ENCODE results near the gene MYL4. TPM values are rescaled to one million over a fixed set of nuclear protein-coding genes. Genes with fewer than 3 reads are reported as not detected.

The MYL4 gene
- total RNA-seq, 1 donor from 2014 or later: not detected

DNA sequence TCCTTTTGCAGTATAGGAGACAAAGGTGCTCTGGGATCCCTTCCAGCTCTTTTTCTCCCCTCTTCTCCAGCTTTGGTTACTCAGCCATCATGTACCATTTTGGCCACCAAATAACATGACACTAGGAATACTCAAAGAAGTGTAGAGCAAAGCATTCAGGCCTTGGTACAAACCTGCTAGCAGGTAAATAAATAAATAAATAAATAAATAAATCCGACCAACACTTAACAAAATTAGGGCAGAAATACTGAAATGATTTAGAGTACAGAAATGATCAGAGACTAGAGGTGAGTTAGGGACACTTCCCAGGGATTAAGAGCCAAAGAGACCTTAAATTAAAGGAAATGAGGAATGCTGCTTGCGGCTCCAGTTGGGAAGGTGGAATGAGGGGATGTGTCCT is 26.8 kb downstream of the MYL4 start:
- Histone ChIP-seq H3K4me3 (no peak overlapping the region), H3K27me3 (no peaks in the 10 kb centered on the region), H3K4me1 (peaks cover 15% of the 10 kb centered on the region), H3K9me3 (no peaks in the 10 kb centered on the region), H3K36me3 (no peaks in the 10 kb centered on the region), H3K27ac (no peak overlapping the region)
- TF ChIP-seq POLR2A (IDR thresholded peaks at IDR 0.05): no peak
- TF ChIP-seq CTCF (IDR thresholded peaks at IDR 0.05): no peak
- no peak for TF ChIP-seq POLR2AphosphoS5 (IDR thresholded peaks at IDR 0.05; ENCODE audit: insufficient read depth in 1 of 2, low read depth in 1 of 2)
- DNase-seq (ENCODE audit: extremely low spot score in 2 of 2): no peak
- intact Hi-C loops (cut with DNase I): no loop called here

- DNase-seq (ENCODE audit: extremely low spot score in 2 of 2): no peak
- Histone ChIP-seq H3K27ac (no peak overlapping the region), H3K4me3 (no peak overlapping the region), H3K36me3 (no peaks in the 10 kb centered on the region), H3K9me3 (no peaks in the 10 kb centered on the region), H3K27me3 (no peaks in the 10 kb centered on the region), H3K4me1 (peaks cover 17% of the 10 kb centered on the region)
- intact Hi-C loops (cut with DNase I): no loop called here
- TF ChIP-seq POLR2A (IDR thresholded peaks at IDR 0.05): no peak
- no peak for TF ChIP-seq POLR2AphosphoS5 (IDR thresholded peaks at IDR 0.05; ENCODE audit: insufficient read depth in 1 of 2, low read depth in 1 of 2)
- TF ChIP-seq CTCF (IDR thresholded peaks at IDR 0.05): no peak
Measured at GRCh38 chr17:47237841-47238240, 28.7 kb downstream of the MYL4 start.

DNA sequence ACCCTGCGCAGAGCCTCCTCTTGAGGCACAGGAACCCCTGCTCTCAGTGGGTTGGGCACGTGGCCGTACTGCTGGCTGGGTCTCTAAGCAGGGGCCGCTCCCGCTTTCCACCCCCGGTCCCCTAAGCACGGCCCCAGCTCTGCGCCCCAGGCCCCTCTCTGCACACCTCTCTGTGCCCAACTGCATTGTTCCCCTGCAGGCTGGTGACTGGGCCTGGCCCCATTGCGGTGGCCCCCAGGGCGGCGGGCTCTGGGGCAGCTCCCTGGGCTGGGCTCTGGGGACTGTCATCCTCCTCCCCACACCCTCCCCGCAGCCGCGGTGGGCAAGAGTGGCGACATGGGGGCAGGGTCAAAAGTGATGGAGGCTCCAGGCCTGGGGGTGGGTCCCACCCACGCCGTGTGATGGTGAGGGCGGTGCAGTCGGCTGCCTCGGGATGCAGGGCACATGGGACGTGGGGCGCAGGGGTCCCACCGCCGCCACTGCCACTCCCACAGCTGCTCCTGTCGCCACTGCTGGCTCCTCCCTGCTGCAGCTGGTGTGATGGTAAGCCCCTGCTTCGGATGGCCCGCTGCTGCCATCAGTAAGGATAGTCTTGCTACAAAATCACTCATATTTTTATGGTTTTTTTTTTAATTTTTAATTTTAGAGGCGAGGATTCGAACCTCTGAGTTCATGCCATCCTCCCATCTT is 29.3 kb downstream of the MYL4 start:
- no peaks in the 10 kb centered on the region for H3K27me3 ChIP-seq
- DNase-seq (ENCODE audit: extremely low spot score in 2 of 2): no peak
- H3K9me3 ChIP-seq: no peaks in the 10 kb centered on the region
- no peak for TF ChIP-seq CTCF (IDR thresholded peaks at IDR 0.05)
- no peak for TF ChIP-seq POLR2AphosphoS5 (IDR thresholded peaks at IDR 0.05; ENCODE audit: insufficient read depth in 1 of 2, low read depth in 1 of 2)
- no peak for TF ChIP-seq POLR2A (IDR thresholded peaks at IDR 0.05)
- H3K36me3 ChIP-seq: no peaks in the 10 kb centered on the region
- H3K27ac ChIP-seq: no peak overlapping the region
- no peak overlapping the region for H3K4me3 ChIP-seq
- intact Hi-C loops (cut with DNase I): no loop called here
- peaks cover 17% of the 10 kb centered on the region for H3K4me1 ChIP-seq

- no peak for DNase-seq (ENCODE audit: extremely low spot score in 2 of 2)
- no peak overlapping the region for H3K4me3 ChIP-seq
- TF ChIP-seq POLR2AphosphoS5 (IDR thresholded peaks at IDR 0.05; ENCODE audit: insufficient read depth in 1 of 2, low read depth in 1 of 2) (no peak), CTCF (IDR thresholded peaks at IDR 0.05) (no peak), POLR2A (IDR thresholded peaks at IDR 0.05) (no peak)
- H3K9me3 ChIP-seq: no peaks in the 10 kb centered on the region
- H3K27me3 ChIP-seq: no peaks in the 10 kb centered on the region
- peaks cover 17% of the 10 kb centered on the region for H3K4me1 ChIP-seq
- no peaks in the 10 kb centered on the region for H3K36me3 ChIP-seq
- H3K27ac ChIP-seq: peak overlapping the region; percentile 22
- intact Hi-C loops (cut with DNase I): no loop called here
Measured at GRCh38 chr17:47239619-47239966, 30.4 kb downstream of the MYL4 start.

GRCh38 chr17:47239967-47240651 is 31.0 kb downstream of the MYL4 start:
- H3K4me3 ChIP-seq: no peak overlapping the region
- no peak for DNase-seq (ENCODE audit: extremely low spot score in 2 of 2)
- peak overlapping the region; percentile 22 for H3K27ac ChIP-seq
- peaks cover 18% of the 10 kb centered on the region for H3K4me1 ChIP-seq
- intact Hi-C loops (cut with DNase I): no loop called here
- no peaks in the 10 kb centered on the region for H3K36me3 ChIP-seq
- no peaks in the 10 kb centered on the region for H3K27me3 ChIP-seq
- TF ChIP-seq CTCF (IDR thresholded peaks at IDR 0.05) (no peak), POLR2AphosphoS5 (IDR thresholded peaks at IDR 0.05; ENCODE audit: insufficient read depth in 1 of 2, low read depth in 1 of 2) (peak; percentile 32 to 35), POLR2A (IDR thresholded peaks at IDR 0.05) (no peak)
- H3K9me3 ChIP-seq: no peaks in the 10 kb centered on the region
